HG03135 (cell line): ENCODE data around the gene CLBA1.
A peak's percentile ranks its signal among the peaks of the same experiment; 100 is the strongest.

Source experiments
- ATAC-seq: cut with Tn5 transposase; IDR thresholded peaks from one replicate; pipeline ENCODE4 v1.9.1; 2021; ENCODE audit warnings: mild to moderate bottlenecking, moderate library complexity; ENCODE audit not compliant: unreplicated experiment

Gene CLBA1

GRCh38 chr14:104998801-104999200 is 13.2 kb downstream of the CLBA1 start:
- no peak for ATAC-seq

- ATAC-seq = no peak
These were observed 13.8 kb downstream of the CLBA1 start for GRCh38 chr14:104999361-104999760.

- no peak for ATAC-seq
These were observed 19.8 kb downstream of the CLBA1 start for GRCh38 chr14:105005329-105005928.

GRCh38 chr14:105005929-105006830 is 20.6 kb downstream of the CLBA1 start:
- ATAC-seq = no peak

- ATAC-seq = no peak
These were observed 21.4 kb downstream of the CLBA1 start for GRCh38 chr14:105006831-105007592.

- ATAC-seq = no peak
These were observed 22.1 kb downstream of the CLBA1 start for GRCh38 chr14:105007593-105008264.

GRCh38 chr14:105010106-105010505 is 24.5 kb downstream of the CLBA1 start:
- no peak for ATAC-seq

GRCh38 chr14:105010891-105011291 is 25.3 kb downstream of the CLBA1 start:
- ATAC-seq = no peak

- no peak for ATAC-seq
These were observed 25.9 kb downstream of the CLBA1 start for GRCh38 chr14:105011312-105011990.

GRCh38 chr14:105012171-105012985 is 26.8 kb downstream of the CLBA1 start:
- ATAC-seq = no peak

- no peak for ATAC-seq
These were observed 27.7 kb downstream of the CLBA1 start for GRCh38 chr14:105013150-105013785.

GRCh38 chr14:105014032-105014431 is 28.4 kb downstream of the CLBA1 start:
- no peak for ATAC-seq

GRCh38 chr14:105014631-105015030 is 29.0 kb downstream of the CLBA1 start:
- ATAC-seq = no peak

GRCh38 chr14:105015242-105015641 is 29.7 kb downstream of the CLBA1 start:
- ATAC-seq = no peak

- no peak for ATAC-seq
These were observed 30.3 kb downstream of the CLBA1 start for GRCh38 chr14:105015905-105016304.

GRCh38 chr14:105018414-105018813 is 32.8 kb downstream of the CLBA1 start:
- no peak for ATAC-seq

GRCh38 chr14:105019861-105020814 is 34.5 kb downstream of the CLBA1 start:
- peak; percentile 23 for ATAC-seq
